GM12878 (cell line): ENCODE results near the gene ELF2. TPM values are rescaled to one million over a fixed set of nuclear protein-coding genes. Genes with fewer than 3 reads are reported as not detected.

Experiments used
- ATAC-seq: fragments of 200-7000 bp; cut with Tn5 transposase; 3 replicates; pipeline ENCODE4 v1.9.1; 2020; ENCODE audit warnings: mild to moderate bottlenecking, moderate library complexity
- BruUV-seq: library from RNA; stranded (reverse); fragments of 400-500 nt; replicated peaks from 2 replicates; lab custom pipeline; 2021; lab: Mats Ljungman, UMichigan
- CTCF ChIA-PET: fragments of 300-600 bp; sonication (Branson Sonifier 250); formaldehyde crosslinking; extraction: SDS; loops from one replicate; lab custom pipeline; 2021; ENCODE audit warnings: inconsistent platforms; lab: Yijun Ruan, JAX
- POLR2A ChIA-PET: fragments of 350-600 bp; formaldehyde crosslinking; extraction: SDS; loops from one replicate; lab custom pipeline; 2021; ENCODE audit warnings: inconsistent platforms; lab: Charles Lee
- RAD21 ChIA-PET: fragments of 300-600 bp; sonication (Branson Sonifier 250); formaldehyde crosslinking; loops from one replicate; lab custom pipeline; 2023; ENCODE audit warnings: antibody characterized with exemption; ENCODE audit not compliant: unreplicated experiment; lab: Charles Lee
- SMC1A ChIA-PET: fragments of 300-600 bp; sonication (Branson Sonifier 250); formaldehyde crosslinking; loops from one replicate; lab custom pipeline; 2023; ENCODE audit not compliant: unreplicated experiment, uncharacterized antibody; lab: Charles Lee
- DNase-seq: peaks from one replicate; pipeline ENCODE4 v3.0.0-alpha.2; 2011; ENCODE audit warnings: low read depth, low spot score
- FAIRE-seq: peaks from 3 replicates; lab custom pipeline; 2011; peaks lifted over from hg19 to GRCh38; lab: Jason Lieb, UNC
- H2AFZ ChIP-seq: 2 replicates; pipeline ENCODE4 v1.6.0; 2011; ENCODE audit warnings: low read depth, low read length, control low read depth; ENCODE audit not compliant: control insufficient read depth
- H3K27ac ChIP-seq: 2 replicates; pipeline ENCODE4 v1.5.1; 2011; ENCODE audit warnings: control low read depth; ENCODE audit not compliant: control insufficient read depth, insufficient read depth
- H3K27me3 ChIP-seq, 2 experiments: replicated peaks in 1 of 2; 2 replicates each; pipeline versions ENCODE4 v1.6.0 to v1.6.1; 2011; ENCODE audit warnings: low read length in 1 of 2; ENCODE audit not compliant: control insufficient read depth in 2 of 2, insufficient read depth in 2 of 2
- H3K36me3 ChIP-seq, 2 experiments: 2 replicates each; pipeline ENCODE4 v1.5.1; 2011; ENCODE audit warnings: low read length in 1 of 2; ENCODE audit not compliant: control insufficient read depth in 2 of 2, insufficient read depth in 2 of 2
- H3K4me1 ChIP-seq: 2 replicates; pipeline ENCODE4 v1.6.1; 2011; ENCODE audit warnings: mild to moderate bottlenecking, low read length, moderate library complexity, mixed read lengths; ENCODE audit not compliant: control insufficient read depth, insufficient read depth
- H3K4me2 ChIP-seq: 2 replicates; pipeline ENCODE4 v1.6.0; 2011; ENCODE audit warnings: control low read depth; ENCODE audit not compliant: control insufficient read depth, insufficient read depth
- H3K4me3 ChIP-seq: fragments of 200-600 bp; sonication (generic); 2 replicates; pipeline ENCODE4 v1.5.1; 2016
- H3K79me2 ChIP-seq: 2 replicates; pipeline ENCODE4 v1.6.0; 2011; ENCODE audit warnings: low read length; ENCODE audit not compliant: control insufficient read depth, insufficient read depth
- H3K9ac ChIP-seq: 2 replicates; pipeline ENCODE4 v1.8.0; 2011; ENCODE audit warnings: low read length, control low read depth, mixed read lengths; ENCODE audit not compliant: control insufficient read depth, insufficient read depth
- H3K9me3 ChIP-seq: replicated peaks from 3 replicates; pipeline ENCODE4 v1.5.1; 2011; ENCODE audit warnings: mild to moderate bottlenecking, low read length; ENCODE audit not compliant: control insufficient read depth, insufficient read depth
- H4K20me1 ChIP-seq: 2 replicates; pipeline ENCODE4 v1.6.0; 2011; ENCODE audit not compliant: control insufficient read depth, insufficient read depth
- ATF7 ChIP-seq: fragments of 450-650 bp; IDR thresholded peaks from 2 replicates; pipeline ENCODE4 v1.6.1; 2016; ENCODE audit warnings: low read depth, mild to moderate bottlenecking
- BACH1 ChIP-seq: fragments of 450-650 bp; IDR thresholded peaks from 2 replicates; pipeline ENCODE4 v1.6.1; 2017; ENCODE audit warnings: mild to moderate bottlenecking, borderline replicate concordance
- CHD4 ChIP-seq: fragments of 200-600 bp; sonication (generic); IDR thresholded peaks from 2 replicates; pipeline ENCODE4 v1.6.1; 2016; ENCODE audit warnings: mild to moderate bottlenecking
- CREB1 ChIP-seq: IDR thresholded peaks from 2 replicates; pipeline ENCODE4 v1.6.1; 2012; ENCODE audit warnings: low read depth, mild to moderate bottlenecking, inconsistent platforms
- ESRRA ChIP-seq: IDR thresholded peaks from 2 replicates; pipeline ENCODE4 v1.6.1; 2012; ENCODE audit warnings: mild to moderate bottlenecking, low read length, improper control_type of control experiment
- FOXM1 ChIP-seq: IDR thresholded peaks from 2 replicates; pipeline ENCODE4 v1.6.1; 2012; ENCODE audit warnings: low read depth, mild to moderate bottlenecking, inconsistent platforms, low read length, moderate library complexity
- GATAD2B ChIP-seq: fragments of 450-650 bp; conservative IDR thresholded peaks from 2 replicates; pipeline ENCODE4 v1.6.1; 2017; ENCODE audit warnings: low read depth, mild to moderate bottlenecking, moderate library complexity
- MYB ChIP-seq: fragments of 150-350 bp; IDR thresholded peaks from 2 replicates; pipeline ENCODE4 v1.6.1; 2014; ENCODE audit warnings: mild to moderate bottlenecking, low read depth, low read length, borderline replicate concordance
- NR2C2 ChIP-seq: IDR thresholded peaks from 2 replicates; pipeline ENCODE4 v1.6.1; 2011; ENCODE audit warnings: borderline replicate concordance, low read depth; ENCODE audit not compliant: control insufficient read depth, insufficient read length
- SMARCA5 ChIP-seq: fragments of 450-650 bp; IDR thresholded peaks from 2 replicates; pipeline ENCODE4 v1.6.1; 2017; ENCODE audit warnings: mild to moderate bottlenecking
- SP1 ChIP-seq: IDR thresholded peaks from one replicate; pipeline ENCODE4 v1.6.1; 2011; ENCODE audit warnings: low read depth, low read length
- SREBF2 ChIP-seq: IDR thresholded peaks from 2 replicates; pipeline ENCODE4 v1.6.1; 2012; ENCODE audit warnings: mild to moderate bottlenecking, low read length
- STAT3 ChIP-seq: IDR thresholded peaks from 2 replicates; pipeline ENCODE4 v1.6.1; 2011; ENCODE audit warnings: low read depth, low read length, improper control_type of control experiment
- WGBS: methylation state at CpG from one replicate; pipeline ENCODE4 v1.1.6; 2016; ENCODE audit warnings: low lambda C conversion rate; ENCODE audit not compliant: insufficient replicate concordance, insufficient coverage; ENCODE audit errors: missing lambda C conversion rate; 5-methylcytosine and 5-hydroxymethylcytosine counted together
- in situ Hi-C: fragments of 300-500 bp; cut with MboI; formaldehyde crosslinking; loops from 9 replicates; pipeline ENCODE4 v1.14.3; 2018; ENCODE audit warnings: mixed read lengths
- intact Hi-C: fragments of 100-400 bp; cut with micrococcal nuclease; formaldehyde crosslinking; loops from one replicate; pipeline ENCODE4 v1.14.2; 2022; ENCODE audit not compliant: unreplicated experiment
- polyA plus RNA-seq, 11 experiments: library from polyadenylated mRNA; depleted of rRNA in 4 of 11; unstranded in 6 of 11; stranded (reverse) in 5 of 11; fragments of >200 nt; fragmentation: Nextera tagmentation in 4 of 11; fragmentation: Illumina TruSeq in 1 of 11; extraction: Ambion mirVana in 4 of 11; extraction: Trizol in 1 of 11; gene quantifications; 1 replicate in 1 of 11; 2 replicates in 10 of 11; pipeline versions ENCODE4 v1.2.1 to v1.2.3, GENCODE V29; 2011 to 2016; ENCODE audit warnings: inconsistent platforms in 2 of 11, missing spikeins in 2 of 11, low read depth in 1 of 11
- total RNA-seq, 4 experiments: library from RNA; depleted of rRNA in 3 of 4; stranded (reverse); fragments of >200 nt in 3 of 4; fragmentation: Illumina TruSeq in 1 of 4; extraction: Trizol in 1 of 4; gene quantifications; 2 replicates each; pipeline versions ENCODE4 v1.2.1 to v1.2.3, GENCODE V29; 2013 to 2021
- TF ChIP-seq, protein P1 (sequence below): fragments of 450-650 bp; IDR thresholded peaks from 2 replicates; pipeline ENCODE4 v1.6.1; 2014; ENCODE audit warnings: mild to moderate bottlenecking
- TF ChIP-seq, protein P2 (sequence below): IDR thresholded peaks from 2 replicates; pipeline ENCODE4 v1.6.1; 2012; ENCODE audit warnings: low read length, inconsistent platforms
- TF ChIP-seq, protein P3 (sequence below): IDR thresholded peaks from 2 replicates; pipeline ENCODE4 v1.6.1; 2012; ENCODE audit warnings: low read depth, low read length, improper control_type of control experiment
- TF ChIP-seq, protein P4 (sequence below): IDR thresholded peaks from 2 replicates; pipeline ENCODE4 v1.6.1; 2011; ENCODE audit warnings: low read depth, mild to moderate bottlenecking, low read length, moderate library complexity, borderline replicate concordance; ENCODE audit errors: extremely low read depth
- TF ChIP-seq, protein P5 (sequence below): fragments of 150-350 bp; IDR thresholded peaks from 2 replicates; pipeline ENCODE4 v1.6.1; 2016; ENCODE audit warnings: low read depth, low read length

The ELF2 gene
- total and polyA plus RNA-seq, 10 of the 15 experiments (the other 5 are each of a cell fraction or from before 2014, with no cell fraction given) = 10.5 to 30.1 (median 20.5) TPM

DNA sequence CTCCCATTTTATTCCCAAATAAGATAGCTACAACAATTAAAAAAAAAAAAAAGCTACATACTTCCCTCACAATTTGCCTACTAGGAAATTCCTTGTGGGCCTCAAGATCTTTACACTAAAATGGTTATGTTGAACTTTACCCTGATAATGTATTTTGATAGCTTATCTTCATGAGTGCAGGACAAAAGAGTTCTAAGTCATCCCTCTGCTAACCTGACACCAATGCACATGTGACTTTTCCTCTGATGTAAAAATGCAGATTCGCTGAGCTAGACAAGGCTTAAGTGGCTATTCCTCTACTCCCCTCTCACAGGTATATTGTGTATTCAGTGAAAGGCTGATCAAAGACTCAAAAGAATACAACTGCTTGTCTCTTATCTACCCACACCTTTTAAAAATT lies 22.5 kb downstream of the ELF2 start (continued):
- no peak for TF ChIP-seq GATAD2B
- no peak for TF ChIP-seq BACH1
- TF ChIP-seq, all 136 proteins: peak for 0

DNA sequence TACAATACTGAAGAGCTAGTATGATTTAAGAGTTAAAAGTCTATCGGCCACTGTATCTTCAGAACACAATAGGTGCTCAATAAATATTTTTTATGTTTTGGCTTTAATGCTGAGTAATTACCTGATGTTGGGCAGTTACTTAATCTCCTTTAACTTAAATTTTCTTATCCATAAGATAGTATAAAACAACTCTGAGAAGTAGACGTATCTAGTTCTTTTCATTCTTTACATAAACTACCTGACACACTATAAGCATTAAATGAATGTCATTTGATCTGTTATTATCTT lies 22.9 kb downstream of the ELF2 start:
- no peak for DNase-seq
- FAIRE-seq = no peak
- Histone ChIP-seq H3K79me2 (no peaks in the 10 kb centered on the region), H3K4me3 (no peak overlapping the region), H3K27ac (no peak overlapping the region), H3K9me3 (no peaks in the 10 kb centered on the region), H3K27me3 (no peaks in the 10 kb centered on the region), H4K20me1 (no peaks in the 10 kb centered on the region), H3K36me3 (no peaks in the 10 kb centered on the region), H2AFZ (no peak overlapping the region), H3K4me1 (no peaks in the 10 kb centered on the region), H3K4me2 (no peak overlapping the region), H3K9ac (no peak overlapping the region)
- in situ Hi-C loops = no loop called here
- BruUV-seq = no TSS peak
- intact Hi-C loops = no loop called here
- ChIA-PET SMC1A (interaction anchor here (0.6 to 2.7 kb wide), 6 partner anchors 11 to 134 kb away, joined by 3 to 7 read pairs (median 4); no protein-coding TSS in a partner anchor), POLR2A (interaction anchor here (1.0 to 1.3 kb wide), 2 partner anchors 10 to 67 kb away, joined by 3 read pairs; no protein-coding TSS in a partner anchor), CTCF (interaction anchor here (0.7 to 1.3 kb wide), 9 partner anchors 10 to 503 kb away, joined by 3 to 5 read pairs (median 3); no protein-coding TSS in a partner anchor), RAD21 (interaction anchor here (1.0 kb wide), 1 partner anchor 72 kb away, joined by 3 read pairs; no protein-coding TSS in a partner anchor)
- ATAC-seq = no peak
- WGBS = 58% methylated on average over 2 of the region's 2 CpGs
- no peak for TF ChIP-seq NR2C2
- no peak for TF ChIP-seq STAT3
- TF ChIP-seq, protein P1, sequence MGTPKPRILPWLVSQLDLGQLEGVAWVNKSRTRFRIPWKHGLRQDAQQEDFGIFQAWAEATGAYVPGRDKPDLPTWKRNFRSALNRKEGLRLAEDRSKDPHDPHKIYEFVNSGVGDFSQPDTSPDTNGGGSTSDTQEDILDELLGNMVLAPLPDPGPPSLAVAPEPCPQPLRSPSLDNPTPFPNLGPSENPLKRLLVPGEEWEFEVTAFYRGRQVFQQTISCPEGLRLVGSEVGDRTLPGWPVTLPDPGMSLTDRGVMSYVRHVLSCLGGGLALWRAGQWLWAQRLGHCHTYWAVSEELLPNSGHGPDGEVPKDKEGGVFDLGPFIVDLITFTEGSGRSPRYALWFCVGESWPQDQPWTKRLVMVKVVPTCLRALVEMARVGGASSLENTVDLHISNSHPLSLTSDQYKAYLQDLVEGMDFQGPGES = no peak
- TF ChIP-seq SREBF2 = no peak
- TF ChIP-seq, protein P2, sequence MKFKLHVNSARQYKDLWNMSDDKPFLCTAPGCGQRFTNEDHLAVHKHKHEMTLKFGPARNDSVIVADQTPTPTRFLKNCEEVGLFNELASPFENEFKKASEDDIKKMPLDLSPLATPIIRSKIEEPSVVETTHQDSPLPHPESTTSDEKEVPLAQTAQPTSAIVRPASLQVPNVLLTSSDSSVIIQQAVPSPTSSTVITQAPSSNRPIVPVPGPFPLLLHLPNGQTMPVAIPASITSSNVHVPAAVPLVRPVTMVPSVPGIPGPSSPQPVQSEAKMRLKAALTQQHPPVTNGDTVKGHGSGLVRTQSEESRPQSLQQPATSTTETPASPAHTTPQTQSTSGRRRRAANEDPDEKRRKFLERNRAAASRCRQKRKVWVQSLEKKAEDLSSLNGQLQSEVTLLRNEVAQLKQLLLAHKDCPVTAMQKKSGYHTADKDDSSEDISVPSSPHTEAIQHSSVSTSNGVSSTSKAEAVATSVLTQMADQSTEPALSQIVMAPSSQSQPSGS = no peak
- TF ChIP-seq, protein P3, sequence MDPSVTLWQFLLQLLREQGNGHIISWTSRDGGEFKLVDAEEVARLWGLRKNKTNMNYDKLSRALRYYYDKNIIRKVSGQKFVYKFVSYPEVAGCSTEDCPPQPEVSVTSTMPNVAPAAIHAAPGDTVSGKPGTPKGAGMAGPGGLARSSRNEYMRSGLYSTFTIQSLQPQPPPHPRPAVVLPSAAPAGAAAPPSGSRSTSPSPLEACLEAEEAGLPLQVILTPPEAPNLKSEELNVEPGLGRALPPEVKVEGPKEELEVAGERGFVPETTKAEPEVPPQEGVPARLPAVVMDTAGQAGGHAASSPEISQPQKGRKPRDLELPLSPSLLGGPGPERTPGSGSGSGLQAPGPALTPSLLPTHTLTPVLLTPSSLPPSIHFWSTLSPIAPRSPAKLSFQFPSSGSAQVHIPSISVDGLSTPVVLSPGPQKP = no peak
- TF ChIP-seq MYB = no peak
- no peak for TF ChIP-seq ESRRA
- no peak for TF ChIP-seq CREB1
- no peak for TF ChIP-seq FOXM1
- TF ChIP-seq SMARCA5 = no peak
- TF ChIP-seq SP1 = no peak
- TF ChIP-seq, protein P4, sequence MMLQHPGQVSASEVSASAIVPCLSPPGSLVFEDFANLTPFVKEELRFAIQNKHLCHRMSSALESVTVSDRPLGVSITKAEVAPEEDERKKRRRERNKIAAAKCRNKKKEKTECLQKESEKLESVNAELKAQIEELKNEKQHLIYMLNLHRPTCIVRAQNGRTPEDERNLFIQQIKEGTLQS = no peak
- no peak for TF ChIP-seq CHD4
- no peak for TF ChIP-seq ATF7
- TF ChIP-seq, protein P5, sequence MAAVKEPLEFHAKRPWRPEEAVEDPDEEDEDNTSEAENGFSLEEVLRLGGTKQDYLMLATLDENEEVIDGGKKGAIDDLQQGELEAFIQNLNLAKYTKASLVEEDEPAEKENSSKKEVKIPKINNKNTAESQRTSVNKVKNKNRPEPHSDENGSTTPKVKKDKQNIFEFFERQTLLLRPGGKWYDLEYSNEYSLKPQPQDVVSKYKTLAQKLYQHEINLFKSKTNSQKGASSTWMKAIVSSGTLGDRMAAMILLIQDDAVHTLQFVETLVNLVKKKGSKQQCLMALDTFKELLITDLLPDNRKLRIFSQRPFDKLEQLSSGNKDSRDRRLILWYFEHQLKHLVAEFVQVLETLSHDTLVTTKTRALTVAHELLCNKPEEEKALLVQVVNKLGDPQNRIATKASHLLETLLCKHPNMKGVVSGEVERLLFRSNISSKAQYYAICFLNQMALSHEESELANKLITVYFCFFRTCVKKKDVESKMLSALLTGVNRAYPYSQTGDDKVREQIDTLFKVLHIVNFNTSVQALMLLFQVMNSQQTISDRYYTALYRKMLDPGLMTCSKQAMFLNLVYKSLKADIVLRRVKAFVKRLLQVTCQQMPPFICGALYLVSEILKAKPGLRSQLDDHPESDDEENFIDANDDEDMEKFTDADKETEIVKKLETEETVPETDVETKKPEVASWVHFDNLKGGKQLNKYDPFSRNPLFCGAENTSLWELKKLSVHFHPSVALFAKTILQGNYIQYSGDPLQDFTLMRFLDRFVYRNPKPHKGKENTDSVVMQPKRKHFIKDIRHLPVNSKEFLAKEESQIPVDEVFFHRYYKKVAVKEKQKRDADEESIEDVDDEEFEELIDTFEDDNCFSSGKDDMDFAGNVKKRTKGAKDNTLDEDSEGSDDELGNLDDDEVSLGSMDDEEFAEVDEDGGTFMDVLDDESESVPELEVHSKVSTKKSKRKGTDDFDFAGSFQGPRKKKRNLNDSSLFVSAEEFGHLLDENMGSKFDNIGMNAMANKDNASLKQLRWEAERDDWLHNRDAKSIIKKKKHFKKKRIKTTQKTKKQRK = no peak
